Astrocyte (in vitro differentiated cells and primary cell): ENCODE measurements around the gene ANKS3.

Source experiments
- EZH2 ChIP-seq: IDR thresholded peaks from 2 replicates; pipeline ENCODE4 v1.6.1; 2012; ENCODE audit warnings: mild to moderate bottlenecking, low read length, inconsistent platforms; ENCODE audit not compliant: insufficient read depth
- TF ChIP-seq, protein P1 (sequence below): IDR thresholded peaks from 2 replicates; pipeline ENCODE4 v1.5.1; 2011; ENCODE audit warnings: low read depth, mild to moderate bottlenecking, inconsistent platforms, low read length, moderate library complexity; ENCODE audit not compliant: insufficient read depth

DNA sequence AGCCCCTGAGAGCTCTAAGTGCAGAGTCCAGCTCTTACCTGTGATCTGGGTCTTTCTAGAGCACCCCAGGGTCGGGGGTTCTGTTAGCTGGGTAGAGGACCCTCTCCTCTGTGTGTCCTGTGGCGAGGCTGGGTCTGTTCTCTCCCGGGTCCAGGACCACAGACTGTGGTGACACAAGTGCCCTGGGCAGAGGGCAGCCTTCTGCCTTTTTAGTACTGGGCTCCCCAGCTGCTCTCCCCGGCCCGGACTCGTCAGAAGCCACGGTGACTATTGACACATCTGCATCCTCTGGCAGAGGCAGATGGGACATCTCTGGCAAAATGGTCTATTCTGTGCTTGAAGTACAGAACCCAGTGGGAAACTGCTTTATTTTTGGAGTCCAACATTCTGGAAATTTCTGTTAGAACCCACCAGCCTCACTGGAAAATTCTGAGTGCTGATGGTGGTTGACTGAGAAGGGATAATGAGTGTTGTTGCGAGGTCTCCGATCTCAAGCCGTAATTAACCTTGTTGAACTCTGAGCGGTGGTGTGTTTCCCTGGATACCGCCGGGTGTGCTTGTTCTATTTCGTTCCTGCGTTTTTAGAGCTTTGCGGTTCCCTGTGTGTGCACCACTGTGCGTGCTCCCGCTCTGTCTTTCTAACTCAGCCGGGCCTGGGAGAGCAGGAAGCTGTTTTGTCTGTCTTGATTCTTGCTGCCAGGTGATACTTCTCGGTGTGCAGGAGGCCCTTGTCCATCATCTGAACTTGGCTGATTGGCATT lies 66.7 kb downstream of the ANKS3 start:
- TF ChIP-seq, protein P1, sequence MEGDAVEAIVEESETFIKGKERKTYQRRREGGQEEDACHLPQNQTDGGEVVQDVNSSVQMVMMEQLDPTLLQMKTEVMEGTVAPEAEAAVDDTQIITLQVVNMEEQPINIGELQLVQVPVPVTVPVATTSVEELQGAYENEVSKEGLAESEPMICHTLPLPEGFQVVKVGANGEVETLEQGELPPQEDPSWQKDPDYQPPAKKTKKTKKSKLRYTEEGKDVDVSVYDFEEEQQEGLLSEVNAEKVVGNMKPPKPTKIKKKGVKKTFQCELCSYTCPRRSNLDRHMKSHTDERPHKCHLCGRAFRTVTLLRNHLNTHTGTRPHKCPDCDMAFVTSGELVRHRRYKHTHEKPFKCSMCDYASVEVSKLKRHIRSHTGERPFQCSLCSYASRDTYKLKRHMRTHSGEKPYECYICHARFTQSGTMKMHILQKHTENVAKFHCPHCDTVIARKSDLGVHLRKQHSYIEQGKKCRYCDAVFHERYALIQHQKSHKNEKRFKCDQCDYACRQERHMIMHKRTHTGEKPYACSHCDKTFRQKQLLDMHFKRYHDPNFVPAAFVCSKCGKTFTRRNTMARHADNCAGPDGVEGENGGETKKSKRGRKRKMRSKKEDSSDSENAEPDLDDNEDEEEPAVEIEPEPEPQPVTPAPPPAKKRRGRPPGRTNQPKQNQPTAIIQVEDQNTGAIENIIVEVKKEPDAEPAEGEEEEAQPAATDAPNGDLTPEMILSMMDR = no peak
- TF ChIP-seq EZH2 = no peak
